RWPE1 (cell line): ENCODE results near the gene KANK3.
"Not testable (repeated sequence)": the region's sequence is repeated elsewhere in the genome, so short reads cannot be mapped to it uniquely, and the experiment has no call there.

Source experiments
- CTCF ChIA-PET: fragments of 350-600 bp; sonication (Branson Sonifier 250); formaldehyde crosslinking; extraction: SDS; loops from one replicate; lab custom pipeline; 2021; lab: Yijun Ruan, JAX
- POLR2A ChIA-PET: fragments of 400-600 bp; formaldehyde crosslinking; extraction: SDS; loops from one replicate; lab custom pipeline; 2020; ENCODE audit warnings: antibody characterized with exemption; ENCODE audit not compliant: low non-redundant PET; lab: Yijun Ruan, JAX
- DNase-seq: peaks from one replicate; pipeline ENCODE4 v3.0.0; 2012; ENCODE audit warnings: low spot score
- H3K27ac ChIP-seq: fragments of 450-650 bp; 2 replicates; pipeline ENCODE4 v1.5.1; 2017
- CTCF ChIP-seq: fragments of 450-650 bp; conservative IDR thresholded peaks from 2 replicates; pipeline ENCODE4 v1.5.1; 2017; ENCODE audit warnings: low read depth, mild to moderate bottlenecking

The KANK3 gene

GRCh38 chr19:8321067-8321985 lies 21.7 kb downstream of the KANK3 start, which contains the start of the genes NDUFA7 and RPS28:
Gene NDUFA7, minus strand, starts transcription at chr19:8321375. Its CDS starts 17 bp downstream, at chr19:8321358.
Gene RPS28, plus strand, starts transcription at chr19:8321496. Its CDS starts 35 bp downstream, at chr19:8321531.
- peak within 1 kb of the TSS; percentile 80 for H3K27ac ChIP-seq
- CTCF ChIA-PET, result interaction anchor here (0.8 kb wide), 1 partner anchor 377 kb away, joined by 3 read pairs; no protein-coding TSS in a partner anchor
- TF ChIP-seq CTCF, result no peak
- POLR2A ChIA-PET, result interaction anchor here (0.6 kb wide), 2 partner anchors 15 to 129 kb away, joined by 3 to 4 read pairs; no protein-coding TSS in a partner anchor
- DNase-seq, result peak; percentile 92

GRCh38 chr19:8320564-8321066 lies 22.4 kb downstream of the KANK3 start:
- peak overlapping the region; percentile 80 for H3K27ac ChIP-seq
- no peak for TF ChIP-seq CTCF
- DNase-seq, result no peak
- CTCF ChIA-PET, result interaction anchor here (0.6 to 0.8 kb wide), 2 partner anchors 356 to 376 kb away, joined by 3 read pairs; no protein-coding TSS in a partner anchor
- POLR2A ChIA-PET, result interaction anchor here (0.6 kb wide), 1 partner anchor 15 kb away, joined by 4 read pairs; no protein-coding TSS in a partner anchor

GRCh38 chr19:8319807-8320520 lies 23.1 kb downstream of the KANK3 start:
- DNase-seq, result no peak
- POLR2A ChIA-PET, result no interaction called here
- CTCF ChIA-PET, result interaction anchor here (0.6 to 0.7 kb wide), 3 partner anchors 339 to 817 kb away, joined by 3 to 4 read pairs (median 3); no protein-coding TSS in a partner anchor
- TF ChIP-seq CTCF, result no peak
- H3K27ac ChIP-seq, result peak overlapping the region; percentile 80

GRCh38 chr19:8318835-8319234 lies 24.2 kb downstream of the KANK3 start:
- CTCF ChIA-PET, result interaction anchor here (0.6 to 0.7 kb wide), 4 partner anchors 9 to 1871 kb away, joined by 3 to 4 read pairs (median 4); no protein-coding TSS in a partner anchor
- POLR2A ChIA-PET, H3K27ac ChIP-seq, DNase-seq: not testable (repeated sequence)

- no peak for TF ChIP-seq CTCF
- H3K27ac ChIP-seq, result peak overlapping the region; percentile 12; the same call in 1 of the 2 replicates
- ChIA-PET POLR2A (interaction anchor here (0.5 kb wide), 1 partner anchor 41 kb away, joined by 3 read pairs; no protein-coding TSS in a partner anchor), CTCF (interaction anchor here (0.6 kb wide), 1 partner anchor 46 kb away, joined by 3 read pairs; no protein-coding TSS in a partner anchor)
- no peak for DNase-seq
Measured at GRCh38 chr19:8316351-8317125, 26.5 kb downstream of the KANK3 start.

GRCh38 chr19:8314981-8315640 lies 28.0 kb downstream of the KANK3 start:
- H3K27ac ChIP-seq, DNase-seq, POLR2A ChIA-PET, CTCF ChIA-PET: not testable (repeated sequence)
